NCI-H460 (cell line): Measurements from ENCODE around the gene CTXN1. TPM values are rescaled to one million over a fixed set of nuclear protein-coding genes. Genes with fewer than 3 reads are reported as not detected.
"Not testable (repeated sequence)": the region's sequence is repeated elsewhere in the genome, so short reads cannot be mapped to it uniquely, and the experiment has no call there.

Experiments
- DNase-seq: peaks from one replicate; pipeline ENCODE4 v3.0.0-alpha.2; 2016; ENCODE audit warnings: low read depth; ENCODE audit errors: extremely low read depth
- total RNA-seq: library from RNA; depleted of rRNA; stranded (reverse); fragments of >200 nt; shearing (Covaris generic); gene quantifications from 2 replicates; pipeline ENCODE4 v1.2.3, GENCODE V29; 2014

CTXN1 gene
- total RNA-seq, 1 experiment from 2014 or later: 1.7 TPM

DNA sequence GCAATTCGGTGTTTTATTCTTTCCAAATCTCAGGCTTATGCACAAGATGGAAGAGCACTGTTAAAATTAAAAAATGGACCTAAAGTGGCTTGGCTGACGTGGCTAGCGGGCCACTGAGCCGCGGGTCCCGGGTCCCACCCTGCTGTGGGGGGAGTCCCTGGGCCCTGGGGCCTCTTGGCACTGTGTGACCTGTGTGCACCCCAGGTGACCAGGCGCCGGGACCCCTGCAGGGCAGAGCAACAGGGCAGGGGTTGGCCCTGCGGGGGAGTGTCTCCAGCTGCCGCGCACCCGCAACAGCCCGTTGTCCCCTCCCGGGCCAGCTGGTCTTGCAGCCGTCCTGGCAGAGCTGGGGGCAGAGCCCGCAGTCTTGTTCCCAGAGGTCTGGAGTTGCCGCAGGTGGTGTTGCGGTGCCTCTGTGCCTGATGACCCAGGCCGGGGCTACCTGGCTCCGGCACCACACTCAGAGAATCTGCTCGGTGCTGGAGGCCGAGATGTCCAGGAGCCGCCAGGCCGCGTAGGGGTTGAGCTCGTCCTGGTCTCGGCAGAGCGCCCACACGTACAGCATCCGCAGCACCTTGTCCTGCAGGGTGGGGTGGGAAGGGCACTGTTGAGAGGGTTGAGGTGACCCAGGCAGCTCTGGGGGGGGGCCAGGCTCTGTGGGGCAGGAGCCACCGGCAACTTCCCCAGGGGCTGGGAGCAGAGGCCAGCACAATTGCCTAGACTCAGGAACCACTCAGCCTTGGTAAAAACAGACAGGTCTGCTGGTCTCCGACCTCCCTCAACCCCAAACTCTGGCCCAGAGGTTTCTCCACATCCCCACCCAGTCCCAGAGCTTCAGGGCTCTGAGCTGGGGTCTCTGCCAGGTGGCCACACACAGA is 1.0 kb upstream of the CTXN1 start:
- no peak for DNase-seq

DNA sequence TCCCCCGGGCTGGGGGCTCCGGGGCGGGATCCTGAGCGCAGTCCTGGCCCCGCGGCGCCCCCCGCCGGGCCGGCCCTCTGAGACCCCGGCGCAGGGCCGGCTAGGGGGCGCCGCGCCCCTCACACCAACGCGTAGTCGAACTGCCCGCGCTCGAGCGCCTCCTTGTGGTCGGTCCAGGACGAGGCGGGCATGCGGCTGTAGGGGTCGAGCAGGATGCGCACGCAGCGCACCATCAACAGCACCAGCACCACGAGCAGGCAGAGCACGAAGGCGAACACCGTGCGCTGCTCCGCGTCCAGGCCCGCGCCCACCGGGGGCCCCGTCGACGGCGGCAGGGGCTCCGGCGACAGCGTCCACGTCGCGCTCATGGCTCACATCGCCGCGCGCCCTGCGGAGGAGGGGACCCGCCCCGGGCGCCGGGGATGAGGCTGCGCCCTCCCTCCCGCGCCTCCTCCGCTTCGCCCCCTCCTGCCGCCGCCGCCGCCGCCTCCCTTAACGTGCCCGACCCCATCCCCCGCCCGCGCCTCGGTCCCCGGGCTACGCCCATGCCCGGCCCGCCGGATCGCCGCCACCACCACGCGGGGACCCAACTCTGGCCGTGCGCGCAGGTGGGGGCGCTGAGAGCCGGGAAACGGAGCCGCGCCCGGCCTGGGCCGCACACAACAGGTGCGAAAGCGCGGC is 624 bp downstream of the CTXN1 start:
- peak; percentile 63 for DNase-seq

DNA sequence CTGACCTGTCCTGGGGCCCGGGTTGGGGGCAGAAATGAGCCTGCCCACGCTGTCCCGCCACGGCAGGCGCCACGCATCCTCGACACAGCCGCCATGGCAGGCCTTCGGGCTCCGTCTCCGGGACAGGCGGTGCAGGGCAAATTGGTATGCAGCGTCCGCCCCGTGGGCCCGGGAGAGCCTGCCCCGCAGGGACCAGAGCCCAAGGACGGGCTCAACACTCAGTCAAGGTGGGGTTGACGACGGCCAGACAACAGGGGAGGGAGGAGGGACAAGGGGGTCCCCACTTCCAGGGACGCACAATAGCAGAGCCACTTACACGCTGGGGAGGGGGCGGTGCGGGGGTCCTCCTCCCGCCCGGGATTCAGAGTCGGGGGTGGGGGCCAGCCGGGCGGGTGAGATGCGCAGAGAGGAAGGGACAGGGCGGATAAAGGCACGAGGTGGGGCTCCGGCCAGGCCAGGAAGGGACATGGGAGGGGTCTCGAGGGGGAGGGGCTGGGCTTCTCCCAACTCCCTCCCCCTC is 1.2 kb downstream of the CTXN1 start:
- no peak for DNase-seq

DNA sequence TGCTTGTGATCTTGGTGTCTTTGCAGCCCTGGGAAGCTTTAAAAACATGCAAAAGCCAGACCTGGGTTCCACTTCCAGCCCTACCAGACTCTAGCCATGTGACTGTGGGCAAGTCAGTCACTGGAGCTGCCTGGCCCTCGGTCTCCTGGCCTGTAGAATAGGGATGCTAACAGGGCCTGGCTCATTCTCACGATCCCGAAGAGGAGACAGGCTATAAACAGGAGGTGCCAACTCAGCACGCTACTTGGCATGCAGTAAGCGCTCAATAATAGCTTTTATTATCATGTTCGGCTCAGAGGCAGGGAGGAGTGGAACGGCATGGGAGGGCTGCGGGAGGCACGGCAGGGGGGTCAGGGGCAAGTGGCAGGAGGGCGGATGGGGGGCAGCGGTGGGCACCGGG is 1.7 kb downstream of the CTXN1 start:
- DNase-seq: no peak

DNA sequence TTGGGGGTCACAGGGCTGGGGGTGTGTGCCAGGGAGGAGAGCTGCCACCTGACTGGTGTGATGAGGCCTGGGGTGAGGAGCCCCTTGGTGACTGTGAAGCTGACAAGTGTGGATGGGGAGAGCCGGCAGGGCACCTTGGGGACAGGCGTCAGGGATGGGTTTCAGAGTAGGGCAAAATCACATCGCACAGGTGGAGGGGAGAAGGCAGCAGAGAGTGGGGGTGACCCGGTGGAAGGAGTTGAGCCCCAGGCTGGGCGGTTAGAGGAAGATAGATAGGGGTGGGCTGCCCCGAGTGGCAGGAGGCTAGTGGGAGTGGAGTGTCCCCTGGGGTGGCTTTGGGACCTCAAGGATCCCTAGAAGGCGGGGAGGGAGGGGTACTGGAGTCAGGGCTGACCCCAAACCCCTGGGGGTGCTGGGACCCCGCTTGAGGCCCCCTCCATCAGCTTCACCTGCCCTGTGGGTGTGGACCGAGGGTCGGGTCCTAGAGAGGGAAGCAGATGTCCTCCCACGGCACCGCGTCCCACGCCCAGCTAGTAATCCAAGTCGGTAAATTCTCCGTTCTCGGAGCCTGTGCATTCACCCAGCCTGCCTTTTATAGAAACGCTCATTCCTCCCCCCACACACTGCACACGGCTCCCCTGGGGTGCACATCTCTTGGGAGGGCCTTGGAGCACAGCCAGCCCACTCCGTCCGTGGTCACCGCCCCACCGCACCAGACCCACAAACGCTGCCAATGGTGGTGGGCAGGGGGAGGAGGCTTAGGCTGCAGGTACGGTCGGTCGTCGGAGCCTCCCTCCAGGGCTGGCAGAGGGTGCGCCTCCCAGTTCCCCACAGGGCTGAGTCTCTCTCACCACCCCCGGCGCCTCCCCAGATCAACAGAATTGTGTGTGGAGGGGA is 2.4 kb downstream of the CTXN1 start:
- no peak for DNase-seq

GRCh38 chr19:7922836-7923195 is 3.1 kb downstream of the CTXN1 start:
- no peak for DNase-seq

DNA sequence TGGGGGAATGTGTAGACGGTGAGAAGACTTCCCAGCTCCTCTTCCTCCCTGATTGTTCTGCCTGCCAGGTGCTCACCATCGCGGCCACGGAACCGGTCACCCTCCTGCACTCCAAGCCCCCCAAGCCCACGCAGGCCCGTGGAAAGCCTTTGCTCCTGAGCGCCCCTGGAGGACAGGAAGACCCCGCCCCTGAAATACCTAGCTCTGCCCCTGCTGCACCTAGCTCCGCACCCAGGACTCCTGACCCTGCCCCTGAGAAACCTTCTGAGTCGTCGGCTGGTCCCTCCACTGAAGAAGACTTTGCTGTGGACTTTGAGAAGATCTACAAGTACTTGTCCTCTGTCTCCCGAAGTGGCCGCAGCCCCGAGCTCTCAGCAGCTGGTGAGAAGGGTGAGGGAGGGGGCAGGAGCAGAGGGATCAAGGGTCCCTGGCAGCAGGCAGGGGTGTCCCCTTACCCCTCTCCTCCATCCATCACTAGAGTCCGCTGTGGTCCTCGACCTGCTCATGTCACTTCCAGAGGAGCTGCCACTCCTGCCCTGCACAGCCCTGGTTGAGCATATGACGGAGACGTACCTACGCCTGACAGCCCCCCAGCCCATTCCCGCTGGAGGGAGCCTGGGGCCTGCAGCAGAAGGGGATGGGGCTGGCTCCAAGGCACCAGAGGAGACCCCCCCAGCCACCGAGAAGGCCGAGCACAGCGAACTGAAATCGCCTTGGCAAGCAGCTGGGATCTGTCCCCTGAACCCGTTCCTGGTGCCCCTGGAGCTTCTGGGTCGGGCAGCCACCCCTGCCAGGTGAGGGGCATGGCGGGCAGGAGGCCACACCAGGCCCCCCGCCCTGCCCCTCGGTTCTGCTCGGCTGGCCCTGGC is 3.7 kb downstream of the CTXN1 start:
- no peak for DNase-seq

- no peak for DNase-seq
These were observed 4.5 kb downstream of the CTXN1 start for GRCh38 chr19:7921302-7921966.

- peak; percentile 92 for DNase-seq
These were observed 5.2 kb downstream of the CTXN1 start for GRCh38 chr19:7920519-7921301.

DNA sequence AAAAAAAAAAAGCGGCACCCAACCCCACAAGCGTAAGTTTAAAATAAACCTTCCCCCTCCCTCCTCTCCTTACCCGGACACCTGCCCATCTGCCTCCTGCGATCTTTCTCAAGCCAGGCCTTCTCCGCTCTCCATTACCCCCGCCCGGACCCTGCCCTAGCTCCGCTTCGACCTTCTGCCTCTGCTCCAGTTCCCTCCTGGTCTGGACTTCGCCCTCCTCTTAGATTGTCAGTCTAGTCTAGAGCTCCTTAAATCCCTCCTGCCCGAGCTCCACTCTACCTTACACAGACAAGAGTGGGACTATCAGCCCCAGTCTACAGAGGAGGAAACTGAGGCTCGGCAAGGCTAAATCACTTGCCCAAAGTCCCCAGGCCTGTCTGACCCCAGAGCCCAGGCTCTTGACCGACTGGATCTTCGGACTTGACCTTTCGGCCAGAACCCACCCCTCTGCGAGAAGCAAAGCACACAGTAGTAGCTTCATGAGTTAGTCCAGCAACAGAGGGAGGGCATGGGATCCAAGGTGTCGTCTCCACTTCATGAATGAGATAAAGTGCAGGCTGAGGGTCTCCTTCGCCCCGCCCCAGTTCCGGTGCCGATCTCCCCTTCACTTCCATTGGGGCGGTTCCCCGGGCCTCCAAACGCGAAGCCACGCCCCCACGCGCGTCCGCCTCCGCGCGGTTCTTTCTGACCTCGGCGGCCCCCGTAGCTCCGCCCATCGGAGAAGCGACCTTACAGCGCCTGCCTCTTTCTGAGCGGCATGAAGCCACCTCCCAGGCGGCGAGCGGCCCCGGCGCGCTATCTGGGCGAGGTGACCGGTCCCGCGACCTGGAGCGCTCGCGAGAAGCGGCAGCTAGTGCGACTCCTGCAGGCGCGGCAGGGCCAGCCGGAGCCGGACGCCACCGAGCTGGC is 6.1 kb downstream of the CTXN1 start, which contains the start of gene SNAPC2:
Gene SNAPC2 (plus strand): TSS at position 729 of the 909 bp plus-strand sequence. CDS start 29 bp downstream, at position 758.
- DNase-seq: peak; percentile 83

GRCh38 chr19:7918615-7919421 is 7.1 kb downstream of the CTXN1 start:
- DNase-seq: no peak

GRCh38 chr19:7918062-7918614 is 7.8 kb downstream of the CTXN1 start:
- DNase-seq: not testable (repeated sequence)

DNA sequence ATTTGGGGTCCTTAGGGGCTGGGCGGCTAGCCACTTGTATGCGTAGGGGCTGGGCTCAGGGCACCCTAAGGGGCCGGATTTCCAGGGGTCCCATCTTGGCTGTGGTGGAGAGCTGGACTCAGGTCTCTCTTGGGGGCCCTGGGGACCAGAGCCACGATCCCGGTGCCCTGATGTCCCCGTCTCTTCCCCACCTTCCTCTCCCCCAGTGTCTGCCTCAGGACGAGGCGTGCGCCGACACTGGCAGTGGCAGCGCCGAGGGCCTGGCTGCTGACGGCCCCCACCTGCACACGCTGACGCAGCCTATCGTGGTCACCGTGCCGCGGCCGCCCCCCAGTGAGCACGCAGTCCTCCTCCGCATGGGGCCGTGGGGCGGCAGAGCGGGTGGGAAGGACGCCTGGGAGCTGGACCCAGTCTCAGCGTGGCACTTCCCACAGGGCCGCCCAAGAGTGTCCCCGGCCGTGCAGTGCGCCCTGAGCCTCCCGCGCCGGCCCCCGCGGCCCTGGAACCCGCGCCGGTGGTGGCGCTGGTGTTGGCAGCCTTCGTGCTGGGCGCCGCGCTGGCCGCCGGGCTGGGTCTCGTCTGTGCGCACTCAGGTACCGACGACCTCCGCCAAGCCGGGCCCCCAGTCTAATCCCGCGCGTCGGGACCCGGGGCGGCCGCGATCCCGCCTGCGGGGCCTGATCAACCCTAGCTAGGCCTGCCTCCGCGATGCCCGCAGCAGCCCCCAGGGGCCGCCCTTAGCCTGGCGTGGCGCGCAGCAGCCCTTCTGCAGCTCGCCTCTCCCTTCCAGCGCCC is 8.5 kb downstream of the CTXN1 start:
- DNase-seq: peak; percentile 51

DNA sequence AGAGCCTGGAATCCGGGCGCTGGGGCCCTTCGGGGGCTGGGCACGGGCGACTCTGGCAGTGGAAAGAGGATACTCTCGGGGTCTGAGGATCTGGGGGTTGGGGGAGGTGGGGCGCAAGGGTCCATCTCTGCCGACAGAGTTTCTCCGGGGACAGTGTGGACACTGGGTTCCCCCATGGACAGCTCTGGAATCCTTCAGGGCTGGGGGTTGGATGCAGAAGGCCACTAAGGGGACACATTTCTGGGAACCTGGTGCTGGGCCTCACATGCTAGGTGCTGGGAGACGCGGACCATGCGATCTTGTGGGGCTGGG is 9.0 kb downstream of the CTXN1 start:
- no peak for DNase-seq

DNA sequence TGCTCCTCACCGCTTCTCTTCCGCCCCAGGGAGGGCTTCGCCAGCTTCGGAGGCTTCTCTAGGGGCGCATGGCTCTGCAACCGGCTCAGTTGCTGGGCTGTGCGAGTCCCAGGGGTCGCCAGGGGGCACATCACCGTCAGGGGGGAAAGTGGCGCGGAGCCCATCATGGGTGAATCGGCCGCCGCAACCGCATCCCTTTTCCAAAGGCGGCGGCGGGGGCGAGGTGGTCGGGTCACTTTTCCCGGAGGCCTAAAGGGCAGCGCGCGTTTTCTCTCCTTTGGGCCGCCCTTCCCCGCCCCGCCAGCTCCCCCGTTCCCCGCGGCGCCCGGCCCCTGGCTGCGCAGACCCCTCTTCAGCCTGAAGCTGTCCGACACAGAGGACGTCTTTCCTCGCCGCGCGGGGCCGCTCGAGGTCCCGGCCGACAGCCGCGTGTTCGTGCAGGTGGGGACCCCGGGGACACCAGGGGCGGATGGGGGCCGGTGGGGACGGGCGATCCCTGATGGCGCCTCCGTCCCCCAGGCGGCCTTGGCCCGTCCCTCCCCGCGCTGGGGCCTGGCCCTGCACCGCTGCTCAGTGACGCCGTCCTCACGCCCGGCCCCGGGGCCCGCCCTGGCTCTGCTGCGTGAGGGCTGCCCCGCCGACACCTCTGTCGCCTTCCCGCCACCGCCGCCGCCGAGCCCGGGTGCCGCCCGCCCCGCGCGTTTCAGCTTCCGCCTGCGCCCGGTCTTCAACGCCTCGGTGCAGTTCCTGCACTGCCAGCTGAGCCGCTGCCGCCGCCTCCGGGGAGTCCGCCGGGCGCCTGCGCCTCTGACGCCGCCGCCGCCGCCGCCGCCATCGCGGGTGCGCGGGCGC is 9.6 kb downstream of the CTXN1 start:
- no peak for DNase-seq
